Sciatic nerve (tissue), 2 donors: ENCODE results near the gene DUSP22. TPM values are rescaled to one million over a fixed set of nuclear protein-coding genes. Genes with fewer than 3 reads are reported as not detected.

Source experiments
- ATAC-seq: fragments of 200-7000 bp; cut with Tn5 transposase; one replicate; pipeline ENCODE4 v1.9.1; 2020; ENCODE audit warnings: mild to moderate bottlenecking, moderate library complexity
- DNase-seq: peaks from one replicate; pipeline ENCODE4 v3.0.0-alpha.2; 2020; ENCODE audit warnings: low spot score
- intact Hi-C: fragments of 100-400 bp; cut with DNase I; formaldehyde crosslinking; loops from one replicate; pipeline ENCODE4 v1.14.2; 2022
- total RNA-seq: library from RNA; stranded (reverse); fragmentation: NEBNext Ultra II Directional; extraction: Animal tissue kit (Norgen Biotek cat#: 25700); gene quantifications from one replicate; pipeline ENCODE4 v1.2.1, GENCODE V29; 2021
- donor health status: DM: no; HTN: no; CAD: no.
- donor health status: DM: no; HTN: no; CAD: no.

The DUSP22 gene
- total RNA-seq, 1 donor from 2014 or later: 62.2 TPM

DNA sequence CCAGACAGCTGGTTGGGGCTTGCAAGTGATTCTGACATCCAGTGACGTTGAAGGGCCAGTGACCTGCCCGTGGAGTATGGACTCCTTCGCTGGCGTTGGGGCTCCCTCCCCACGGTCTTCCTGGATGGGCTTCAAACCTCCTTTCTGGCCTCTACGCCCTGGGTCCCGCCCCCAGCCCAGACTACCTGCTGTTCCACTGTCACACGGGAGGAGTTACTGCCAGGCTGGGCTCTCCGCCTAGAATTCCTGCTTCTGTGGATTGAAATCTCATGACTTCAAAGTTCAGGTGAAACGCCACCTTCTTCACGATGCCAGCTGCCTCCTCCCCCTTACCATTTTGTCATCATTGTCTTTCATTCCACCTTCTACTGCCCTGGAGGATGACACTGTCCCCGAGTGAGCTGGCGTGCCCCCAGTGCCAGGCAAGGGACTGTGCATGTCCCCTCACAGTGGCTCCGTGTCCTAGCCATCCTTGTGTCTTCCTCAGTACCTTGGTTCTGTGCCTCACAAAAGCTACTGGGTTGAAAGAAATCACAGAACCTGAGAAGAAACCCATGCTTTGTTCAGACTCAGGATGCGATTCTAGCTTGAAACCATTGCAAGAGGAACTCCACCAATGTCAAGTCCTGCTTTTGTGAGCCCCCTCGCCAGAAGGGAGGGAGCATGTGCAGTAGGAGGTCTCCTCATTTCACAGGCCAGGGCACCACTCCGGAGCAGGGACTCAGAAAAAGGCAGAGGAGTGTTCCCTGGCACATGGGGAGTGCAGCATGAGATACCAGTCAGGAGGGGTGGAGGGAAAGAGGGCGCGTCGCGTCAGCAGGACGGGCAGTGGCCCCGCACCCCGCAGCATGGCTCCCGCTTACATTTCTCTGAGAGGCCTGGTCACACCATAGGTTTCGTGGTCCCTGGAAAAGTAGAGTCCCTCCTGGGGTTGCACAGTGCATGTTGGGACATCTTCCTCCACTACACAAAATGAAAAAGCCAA lies 88.2 kb downstream of the DUSP22 start:
- intact Hi-C loops: no loop called here
- ATAC-seq (no peak), DNase-seq (peak; percentile 57)

GRCh38 chr6:381742-382461 lies 89.6 kb downstream of the DUSP22 start:
- ATAC-seq: no peak
- peak; percentile 60 for DNase-seq
- intact Hi-C loops: no loop called here

- intact Hi-C loops: no loop called here
- ATAC-seq: no peak
- DNase-seq: no peak
These were observed 90.9 kb downstream of the DUSP22 start for GRCh38 chr6:382883-383810.

DNA sequence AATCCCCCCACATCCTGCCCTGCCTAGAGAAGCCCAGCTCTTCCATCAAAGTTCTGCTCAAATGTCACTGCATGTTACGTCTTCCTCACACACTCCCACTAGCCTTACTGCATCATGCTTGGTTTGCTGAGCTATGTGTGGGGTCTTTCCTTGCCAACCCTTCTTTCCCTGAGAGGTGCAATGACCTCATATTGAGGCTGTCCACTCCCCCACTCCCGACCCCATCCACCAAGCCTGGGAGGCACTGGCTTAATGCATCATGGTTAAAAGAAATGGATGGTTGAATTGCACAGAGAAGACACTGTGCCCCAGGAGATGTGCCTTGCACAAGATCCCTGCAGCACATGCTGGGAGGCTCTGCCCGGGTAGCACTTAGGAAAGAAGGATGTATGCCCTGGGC lies 91.6 kb downstream of the DUSP22 start:
- intact Hi-C loops: no loop called here
- DNase-seq (no peak), ATAC-seq (no peak)

- ATAC-seq: no peak
- intact Hi-C loops: no loop called here
- DNase-seq: no peak
These were observed 92.6 kb downstream of the DUSP22 start for GRCh38 chr6:384898-385297.

- DNase-seq: no peak
- intact Hi-C loops: no loop called here
- ATAC-seq: no peak
These were observed 93.3 kb downstream of the DUSP22 start for GRCh38 chr6:385614-386013.

DNA sequence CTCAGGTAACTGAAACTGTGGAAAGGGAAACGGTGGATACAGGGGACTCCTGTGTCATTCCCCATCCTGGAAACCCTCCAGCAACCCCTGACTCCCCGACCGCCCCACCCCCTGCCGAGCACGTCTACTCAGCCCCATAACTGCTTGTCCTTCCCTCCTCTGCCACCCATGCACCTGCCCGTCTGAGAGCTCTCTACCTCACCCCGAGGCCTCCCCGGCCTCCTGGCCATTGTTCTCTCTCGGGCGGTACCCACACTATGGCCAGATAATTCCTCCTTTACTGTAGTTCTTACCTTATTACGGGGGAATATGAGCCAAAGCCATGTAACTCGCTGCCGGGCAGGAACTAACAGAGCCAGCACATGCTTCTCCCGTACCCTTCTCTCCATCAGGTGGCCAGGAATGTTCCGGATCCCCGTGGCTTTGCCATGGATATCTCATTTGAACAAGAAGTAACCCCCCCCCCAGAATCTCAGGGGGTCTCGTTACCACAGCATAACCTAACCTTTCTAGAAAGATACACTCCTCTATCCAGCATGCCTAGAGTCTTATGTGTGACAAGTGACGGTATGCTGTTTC lies 94.5 kb downstream of the DUSP22 start:
- intact Hi-C loops: no loop called here
- ATAC-seq (no peak), DNase-seq (no peak)

- no peak for DNase-seq
- peak; percentile 46 for ATAC-seq
- intact Hi-C loops: no loop called here
These were observed 95.0 kb downstream of the DUSP22 start for GRCh38 chr6:387293-387741.

GRCh38 chr6:388202-388903 lies 96.1 kb downstream of the DUSP22 start:
- ATAC-seq (peak; percentile 57), DNase-seq (no peak)
- intact Hi-C loops: no loop called here

- DNase-seq (no peak), ATAC-seq (no peak)
- intact Hi-C loops: no loop called here
These were observed 96.9 kb downstream of the DUSP22 start for GRCh38 chr6:389143-389542.

DNA sequence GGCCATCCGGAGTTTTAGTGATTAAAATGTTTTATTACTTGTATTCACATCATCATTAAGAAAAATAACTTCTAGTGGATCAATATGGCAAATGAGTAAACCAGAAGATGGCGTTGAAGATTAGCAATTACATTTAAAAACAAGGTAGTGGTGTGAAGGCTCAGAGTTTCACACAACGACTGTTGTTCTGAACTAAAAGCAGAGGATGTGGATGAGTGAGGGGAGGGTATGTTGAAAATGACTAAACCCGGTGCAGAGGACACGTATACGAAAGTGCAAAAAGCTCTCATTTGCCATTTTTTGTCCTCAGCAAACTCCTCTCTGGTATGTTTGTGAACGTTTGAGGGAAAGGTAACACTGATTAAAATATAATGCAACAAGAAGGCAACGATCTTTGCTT lies 97.3 kb downstream of the DUSP22 start:
- ATAC-seq: no peak
- intact Hi-C loops: no loop called here
- DNase-seq: no peak

GRCh38 chr6:390914-391558 lies 98.7 kb downstream of the DUSP22 start:
- intact Hi-C loops: no loop called here
- ATAC-seq (no peak), DNase-seq (no peak)

DNA sequence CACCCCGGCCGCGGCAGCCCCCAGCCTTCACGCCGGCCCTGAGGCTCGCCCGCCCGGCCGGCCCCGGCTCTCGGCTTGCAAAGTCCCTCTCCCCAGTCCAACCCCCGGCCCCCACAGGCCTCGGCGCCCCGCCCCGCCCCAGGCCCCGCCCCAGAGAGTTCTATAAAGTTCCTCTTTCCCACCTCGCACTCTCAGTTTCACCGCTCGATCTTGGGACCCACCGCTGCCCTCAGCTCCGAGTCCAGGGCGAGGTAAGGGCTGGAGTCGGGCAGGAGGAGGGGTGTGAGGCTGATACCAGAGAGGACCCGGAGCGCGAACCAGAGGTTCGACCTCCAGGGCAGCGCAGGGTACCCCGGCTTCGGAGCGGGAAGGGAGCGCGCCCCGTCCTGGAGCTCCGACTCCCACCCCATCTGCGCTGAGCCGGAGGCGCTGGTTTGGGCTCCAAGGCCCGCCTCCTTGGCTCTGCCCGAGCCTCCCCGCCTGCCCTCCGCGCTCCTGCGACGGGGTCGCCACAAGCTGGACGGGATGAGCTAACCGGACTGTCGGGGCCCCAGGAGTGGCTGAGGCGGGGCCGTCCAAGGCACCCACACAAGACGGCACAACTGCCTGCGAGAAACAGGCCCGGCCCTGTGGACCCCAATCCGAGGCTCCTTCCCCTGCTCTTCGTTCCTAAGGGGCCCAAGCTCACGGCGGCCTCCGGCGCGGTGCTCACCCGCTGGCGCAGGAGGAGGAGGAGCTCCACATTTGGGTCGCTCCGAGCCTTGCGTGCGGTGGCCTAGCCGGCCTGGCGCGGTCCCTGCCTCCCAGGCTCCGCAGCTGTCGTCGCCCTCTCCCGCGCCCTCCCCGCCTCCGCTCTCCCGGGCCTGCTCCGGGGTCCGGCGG lies 99.5 kb downstream of the DUSP22 start, which contains the start of gene IRF4:
Gene IRF4, plus strand, starts transcription at position 194 of the 882 bp plus-strand sequence. CDS start 1,401 bp downstream, outside the sequence.
- intact Hi-C loops: no loop called here
- ATAC-seq (peak; percentile 58), DNase-seq (no peak)

DNA sequence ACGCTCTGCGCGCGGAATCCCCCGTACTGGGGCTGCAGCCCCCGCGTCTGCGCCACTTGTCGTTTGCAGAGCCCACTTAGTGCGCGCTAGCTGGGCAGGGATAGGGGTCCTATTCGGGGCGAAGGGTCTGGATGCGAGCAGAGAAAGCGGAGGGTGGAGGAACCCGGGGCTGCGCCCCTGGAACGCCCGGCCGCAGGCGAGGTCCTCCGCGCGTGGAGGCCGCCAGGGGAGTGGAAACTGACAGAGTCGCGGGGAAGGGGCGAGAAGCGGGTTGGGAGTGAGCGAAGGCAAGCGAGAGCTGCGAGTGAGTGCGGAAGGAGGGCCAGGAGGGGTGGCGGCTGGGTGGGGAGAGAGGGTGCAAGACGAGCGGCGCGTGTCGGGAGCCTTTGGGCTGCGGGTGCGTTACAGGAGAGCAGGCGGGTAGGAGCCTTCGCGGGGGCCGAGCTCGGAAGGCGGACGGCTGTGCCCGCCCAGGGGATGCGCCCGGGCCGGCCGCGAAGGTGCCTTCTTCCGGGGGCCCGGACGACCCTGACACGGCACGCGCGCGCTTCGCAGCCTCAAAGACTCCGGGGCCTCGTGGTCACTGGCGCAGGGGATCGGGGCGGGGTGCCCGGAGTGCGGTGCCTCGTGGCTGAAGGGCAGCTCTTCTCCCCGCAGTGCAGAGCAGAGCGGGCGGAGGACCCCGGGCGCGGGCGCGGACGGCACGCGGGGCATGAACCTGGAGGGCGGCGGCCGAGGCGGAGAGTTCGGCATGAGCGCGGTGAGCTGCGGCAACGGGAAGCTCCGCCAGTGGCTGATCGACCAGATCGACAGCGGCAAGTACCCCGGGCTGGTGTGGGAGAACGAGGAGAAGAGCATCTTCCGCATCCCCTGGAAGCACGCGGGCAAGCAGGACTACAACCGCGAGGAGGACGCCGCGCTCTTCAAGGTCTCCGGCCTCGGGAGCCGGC lies 100.4 kb downstream of the DUSP22 start:
- ATAC-seq: peak; percentile 4
- intact Hi-C loops: no loop called here

DNA sequence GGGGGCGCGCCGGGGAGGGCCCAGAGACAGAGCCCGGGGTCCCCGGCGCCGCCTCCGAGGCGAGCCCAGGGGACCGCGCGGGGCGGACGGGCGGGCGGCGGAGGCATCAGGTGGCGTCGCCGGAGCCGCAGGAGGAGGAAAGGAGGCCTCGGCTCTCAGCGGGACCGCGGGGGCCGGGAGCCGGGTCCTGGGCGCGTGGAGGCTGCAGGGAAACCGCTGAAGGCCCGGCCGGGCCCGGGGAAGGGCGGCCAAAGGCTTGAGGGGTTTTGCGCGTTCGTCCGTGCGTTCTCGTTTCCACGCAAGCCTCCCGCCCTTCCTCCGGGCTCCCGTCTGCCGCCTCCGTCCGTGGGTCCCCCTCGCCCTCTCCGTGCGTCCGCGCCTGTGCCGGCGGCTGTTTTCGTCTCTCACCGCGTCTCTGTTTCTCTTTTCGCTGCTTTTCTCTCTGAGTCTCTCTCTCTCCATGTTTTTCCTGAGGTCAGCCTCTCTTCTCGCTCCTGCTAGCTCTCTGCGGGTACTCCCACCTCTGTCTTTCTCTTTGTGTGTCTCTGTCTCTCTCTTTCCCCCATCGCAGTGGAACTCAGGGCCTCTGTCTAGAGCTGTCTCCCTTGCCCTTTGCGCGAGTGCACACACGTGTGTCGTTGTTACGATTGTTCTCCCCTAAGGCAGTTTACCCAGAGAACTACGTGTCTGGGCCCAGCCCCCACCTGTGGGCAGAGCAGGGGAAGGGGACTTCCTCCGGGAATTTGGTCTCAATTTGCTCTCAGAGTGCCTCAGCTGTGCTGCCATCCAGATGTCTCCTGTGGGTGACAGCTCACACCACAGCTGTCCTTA lies 101.3 kb downstream of the DUSP22 start:
- intact Hi-C loops: no loop called here
- ATAC-seq (no peak), DNase-seq (no peak)

More for the DNA sequence above, 100.4 kb downstream of the DUSP22 start:
- DNase-seq: no peak
